ENCODE measurements around the gene PRR33. TPM values are rescaled to one million over a fixed set of nuclear protein-coding genes. Genes with fewer than 3 reads are reported as not detected.

The PRR33 gene
- total and polyA plus RNA-seq, 9 of the 15 experiments (the other 6 are each of a cell fraction or from before 2014, with no cell fraction given) = not detected

GRCh38 chr11:1933416-1934334, 42.0 kb upstream of the PRR33 start:
- TF ChIP-seq CREB3 (tag; conservative IDR thresholded peaks at IDR 0.05; ENCODE audit: low read depth) (no peak), TEAD2 (tag; IDR thresholded peaks at IDR 0.05) (no peak), ZNF695 (CRISPR knock-in tag; IDR thresholded peaks at IDR 0.05) (no peak)
- FAIRE-seq (no peak), DNase-seq (ENCODE audit: extremely low read depth in 1 of 4, low spot score in 3 of 4) (no peak), ATAC-seq (no peak)
- H3K36me3 ChIP-seq (ENCODE audit: control insufficient read depth, insufficient read depth, low read length) = no peaks in the 10 kb centered on the region
- peaks cover 40 to 92% of the 10 kb centered on the region in 2 experiments; a peak in 4 of 5 replicates for H3K27me3 ChIP-seq (ENCODE audit: control insufficient read depth in 2 of 2, insufficient read depth in 2 of 2, low read length in 2 of 2)
- ChIA-PET CTCF (ENCODE audit: low intra/inter-chr PET ratio) (no interaction called here), POLR2A (interaction anchor here (0.7 kb wide), 1 partner anchor 177 kb away, joined by 3 read pairs; no protein-coding TSS in a partner anchor)
- H3K4me2 ChIP-seq (ENCODE audit: insufficient read depth, low read length) = no peak overlapping the region
- no peak overlapping the region for H3K27ac ChIP-seq (ENCODE audit: extremely low read depth, low read depth, low read length)
- in situ Hi-C loops (cut with MboI) (no loop called here), intact Hi-C loops (cut with micrococcal nuclease) (no loop called here)
- H3K9me1 ChIP-seq (ENCODE audit: control insufficient read depth, insufficient read depth, low read length) = no peaks in the 10 kb centered on the region
- no TSS peak for BruUV-seq (replicated peaks)
- WGBS (ENCODE audit: insufficient coverage, low coverage, missing lambda C conversion rate) = under 1% methylated on average over 15 of the region's 18 CpGs
- H3K9me3 ChIP-seq (replicated peaks; ENCODE audit: control insufficient read depth, insufficient read depth, low read depth, low read length) = no peaks in the 10 kb centered on the region
- no peak overlapping the region for H3K4me3 ChIP-seq
- H4K20me1 ChIP-seq (replicated peaks; ENCODE audit: control insufficient read depth, insufficient read depth, low read length) = peaks cover 19% of the 10 kb centered on the region; the same call in 1 of the 2 replicates
- H3K4me1 ChIP-seq (replicated peaks in 1 of 2; ENCODE audit: control insufficient read depth in 2 of 2, insufficient read depth in 2 of 2, low read length in 2 of 2) = peaks cover 0 to 41% of the 10 kb centered on the region in 2 experiments; a peak in 2 of 5 replicates
- no peaks in the 10 kb centered on the region for H3K79me2 ChIP-seq (ENCODE audit: control insufficient read depth, insufficient read depth, low read length)
- no peak overlapping the region for H2AFZ ChIP-seq (ENCODE audit: low read depth, low read length)
- no peak overlapping the region for H3K9ac ChIP-seq (ENCODE audit: insufficient read depth in 1 of 2, low read depth in 2 of 2, low read length in 2 of 2)

Data from K562 (cell line).